Lower leg skin (tissue), 3 donors: Measurements from ENCODE around the gene TOR1AIP2.

Experiments
- CTCF ChIP-seq, 3 donors: fragments of 450-650 bp; IDR thresholded peaks; one replicate each; pipeline ENCODE4 v1.5.1; 2016; ENCODE audit warnings: antibody characterized with exemption in 3 of 3, mild to moderate bottlenecking in 3 of 3, moderate library complexity in 2 of 3
- POLR2A ChIP-seq, 2 donors: fragments of 450-650 bp; IDR thresholded peaks; one replicate each; pipeline ENCODE4 v1.6.1; 2016 to 2017; ENCODE audit warnings: antibody characterized with exemption in 2 of 2, mild to moderate bottlenecking in 1 of 2, moderate library complexity in 1 of 2

GRCh38 chr1:179889589-179889988 is 12.0 kb upstream of the TOR1AIP2 start:
- TF ChIP-seq CTCF (IDR thresholded peaks at IDR 0.05), result no peak
- TF ChIP-seq POLR2A (IDR thresholded peaks at IDR 0.05), result no peak
